Thyroid gland (tissue), 4 donors: Measurements from ENCODE around the gene RBL1.

Experiments
- POLR2A ChIP-seq, 2 donors: fragments of 450-650 bp; IDR thresholded peaks; one replicate each; pipeline ENCODE4 v1.6.1; 2017; ENCODE audit warnings: antibody characterized with exemption in 2 of 2, mild to moderate bottlenecking in 2 of 2, moderate library complexity in 1 of 2
- TF ChIP-seq, protein P1 (sequence below), 6 experiments: fragments of 200-600 bp in 3 of 6; fragments of 450-650 bp in 3 of 6; sonication (generic) in 3 of 6; IDR thresholded peaks; one replicate each; pipeline ENCODE4 v1.5.1; 2016 to 2019; ENCODE audit warnings: antibody characterized with exemption in 6 of 6, mild to moderate bottlenecking in 2 of 6, inconsistent platforms in 1 of 6, moderate library complexity in 1 of 6

DNA sequence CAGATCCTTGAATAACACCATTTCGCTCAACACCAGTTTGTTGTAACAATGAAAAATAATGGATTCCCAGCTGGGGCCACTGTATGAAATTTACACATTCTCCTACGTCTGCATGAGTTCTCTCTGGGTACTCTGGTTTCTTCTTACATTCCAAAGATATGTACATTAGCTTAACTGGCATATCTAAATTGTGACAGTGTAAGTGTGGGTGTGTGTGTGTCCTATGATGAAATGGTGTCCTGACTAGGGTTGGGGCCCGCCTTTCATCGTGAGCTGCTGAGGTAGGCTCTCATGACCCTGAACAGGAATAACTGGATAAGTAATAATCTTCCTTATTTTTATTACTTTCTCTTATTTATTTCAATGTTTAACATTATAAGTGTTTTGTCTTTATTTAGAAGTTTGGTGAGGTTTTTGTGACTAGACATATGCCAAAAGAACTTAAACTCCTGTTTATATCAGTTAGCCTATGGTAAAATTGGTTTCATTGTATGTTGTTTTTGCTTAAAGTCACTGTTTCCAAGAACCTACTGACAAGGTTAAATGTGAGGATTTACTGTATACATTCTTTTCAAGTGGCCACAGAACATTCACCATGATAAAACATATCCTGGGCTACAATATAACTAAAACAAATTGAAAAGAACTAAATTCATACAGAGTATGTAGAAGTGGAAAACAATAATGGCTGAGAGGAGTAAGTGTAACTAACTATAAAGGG is 42.4 kb downstream of the RBL1 start:
- TF ChIP-seq, protein P1, sequence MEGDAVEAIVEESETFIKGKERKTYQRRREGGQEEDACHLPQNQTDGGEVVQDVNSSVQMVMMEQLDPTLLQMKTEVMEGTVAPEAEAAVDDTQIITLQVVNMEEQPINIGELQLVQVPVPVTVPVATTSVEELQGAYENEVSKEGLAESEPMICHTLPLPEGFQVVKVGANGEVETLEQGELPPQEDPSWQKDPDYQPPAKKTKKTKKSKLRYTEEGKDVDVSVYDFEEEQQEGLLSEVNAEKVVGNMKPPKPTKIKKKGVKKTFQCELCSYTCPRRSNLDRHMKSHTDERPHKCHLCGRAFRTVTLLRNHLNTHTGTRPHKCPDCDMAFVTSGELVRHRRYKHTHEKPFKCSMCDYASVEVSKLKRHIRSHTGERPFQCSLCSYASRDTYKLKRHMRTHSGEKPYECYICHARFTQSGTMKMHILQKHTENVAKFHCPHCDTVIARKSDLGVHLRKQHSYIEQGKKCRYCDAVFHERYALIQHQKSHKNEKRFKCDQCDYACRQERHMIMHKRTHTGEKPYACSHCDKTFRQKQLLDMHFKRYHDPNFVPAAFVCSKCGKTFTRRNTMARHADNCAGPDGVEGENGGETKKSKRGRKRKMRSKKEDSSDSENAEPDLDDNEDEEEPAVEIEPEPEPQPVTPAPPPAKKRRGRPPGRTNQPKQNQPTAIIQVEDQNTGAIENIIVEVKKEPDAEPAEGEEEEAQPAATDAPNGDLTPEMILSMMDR (IDR thresholded peaks at IDR 0.05), result no peak
- TF ChIP-seq POLR2A (IDR thresholded peaks at IDR 0.05), result no peak
